KBM-7 (cell line): ENCODE data around the gene RTF1.

Source experiments
- DNase-seq: peaks from one replicate; pipeline ENCODE4 v3.0.0-alpha.2; 2015
- in situ Hi-C: fragments of 300-500 bp; cut with MboI; formaldehyde crosslinking; loops from 2 replicates; pipeline ENCODE4 v1.14.3; 2020; ENCODE audit warnings: low sequenced_read_pairs, low pct_unique_long_range_greater_than_20kb, mixed read lengths

RTF1 gene

GRCh38 chr15:41482110-41482877, 65.4 kb downstream of the RTF1 start:
- in situ Hi-C loops: no loop called here
- DNase-seq: no peak

GRCh38 chr15:41483115-41483514, 66.2 kb downstream of the RTF1 start:
- in situ Hi-C loops: no loop called here
- DNase-seq: no peak

GRCh38 chr15:41483519-41483918, 66.6 kb downstream of the RTF1 start:
- DNase-seq: no peak
- in situ Hi-C loops: no loop called here

- no peak for DNase-seq
- in situ Hi-C loops: no loop called here
Observed at GRCh38 chr15:41484937-41485625, 68.2 kb downstream of the RTF1 start.

- in situ Hi-C loops: no loop called here
- no peak for DNase-seq
Observed at GRCh38 chr15:41486286-41486685, 69.4 kb downstream of the RTF1 start.

- in situ Hi-C loops: no loop called here
- DNase-seq: no peak
Observed at GRCh38 chr15:41487381-41487780, 70.5 kb downstream of the RTF1 start.

- no peak for DNase-seq
- in situ Hi-C loops: no loop called here
Observed at GRCh38 chr15:41487802-41488201, 70.9 kb downstream of the RTF1 start.

- in situ Hi-C loops: no loop called here
- DNase-seq: no peak
Observed at GRCh38 chr15:41489641-41490040, 72.7 kb downstream of the RTF1 start.

GRCh38 chr15:41490355-41490754, 73.5 kb downstream of the RTF1 start:
- DNase-seq: peak; percentile 37

GRCh38 chr15:41491889-41492288, 75.0 kb downstream of the RTF1 start:
- DNase-seq: no peak
- in situ Hi-C loops: no loop called here

More at GRCh38 chr15:41490355-41490754, 73.5 kb downstream of the RTF1 start:
- in situ Hi-C loops: no loop called here

GRCh38 chr15:41492597-41493204, 75.8 kb downstream of the RTF1 start:
- in situ Hi-C loops: no loop called here
- DNase-seq: no peak

GRCh38 chr15:41493205-41493901, 76.5 kb downstream of the RTF1 start, which contains the start of gene ITPKA:
ITPKA (plus strand) TSS chr15:41493874; CDS start chr15:41493928, 54 bp downstream.
- DNase-seq: peak; percentile 88
- in situ Hi-C loops: no loop called here

- in situ Hi-C loops: no loop called here
- no peak for DNase-seq
Observed at GRCh38 chr15:41493902-41494189, 77.0 kb downstream of the RTF1 start.

GRCh38 chr15:41494190-41494921, 77.5 kb downstream of the RTF1 start:
- in situ Hi-C loops: no loop called here
- DNase-seq: peak; percentile 32

- in situ Hi-C loops: no loop called here
- DNase-seq: no peak
Observed at GRCh38 chr15:41494922-41495735, 78.2 kb downstream of the RTF1 start.

GRCh38 chr15:41495736-41496599, 79.1 kb downstream of the RTF1 start:
- no peak for DNase-seq
- in situ Hi-C loops: no loop called here

- no peak for DNase-seq
- in situ Hi-C loops: no loop called here
Observed at GRCh38 chr15:41498657-41499056, 81.8 kb downstream of the RTF1 start.
